Body of pancreas (tissue), 4 donors: ENCODE data around the gene NRP2. TPM values are rescaled to one million over a fixed set of nuclear protein-coding genes. Genes with fewer than 3 reads are reported as not detected.

Source experiments
- ATAC-seq: fragments of 150-250 bp; one replicate; pipeline ENCODE4 v1.9.1; 2016
- DNase-seq, 4 donors: peaks; one replicate each; pipeline ENCODE4 v3.0.0-alpha.2; 2019
- H3K27ac ChIP-seq, 4 donors: fragments of 200-600 bp; sonication (generic); 1 replicate in 3 of 4; 2 replicates in 1 of 4; pipeline versions ENCODE4 v1.5.1 to v1.6.1; 2016 to 2019; ENCODE audit warnings: mild to moderate bottlenecking in 1 of 4, mixed read lengths in 1 of 4, moderate library complexity in 1 of 4
- H3K27me3 ChIP-seq, 2 donors: fragments of 200-600 bp; sonication (generic); one replicate each; pipeline ENCODE4 v1.6.0; 2016; ENCODE audit warnings: mild to moderate bottlenecking in 1 of 2
- H3K36me3 ChIP-seq, 2 donors: fragments of 200-600 bp; sonication (generic); replicated peaks in 1 of 2; 2 replicates each; pipeline ENCODE4 v1.5.1; 2016; ENCODE audit warnings: low read depth in 2 of 2; ENCODE audit not compliant: insufficient read depth in 1 of 2
- H3K4me1 ChIP-seq: fragments of 200-600 bp; sonication (generic); one replicate; pipeline ENCODE4 v1.6.0; 2016
- H3K4me3 ChIP-seq, 2 donors: fragments of 200-600 bp; sonication (generic); 1 replicate in 1 of 2; 2 replicates in 1 of 2; pipeline ENCODE4 v1.5.1; 2016 to 2019
- H3K9me3 ChIP-seq, 3 donors: fragments of 200-600 bp; sonication (generic); 1 replicate in 2 of 3; 2 replicates in 1 of 3; pipeline ENCODE4 v1.5.1; 2016
- CTCF ChIP-seq, 7 experiments: fragments of 450-650 bp in 4 of 7; fragments of 200-600 bp in 3 of 7; sonication (generic) in 3 of 7; IDR thresholded peaks; one replicate each; pipeline ENCODE4 v1.5.1; 2016 to 2019; ENCODE audit warnings: antibody characterized with exemption in 7 of 7
- POLR2A ChIP-seq, 3 donors: fragments of 450-650 bp; IDR thresholded peaks; one replicate each; pipeline ENCODE4 v1.6.1; 2016; ENCODE audit warnings: antibody characterized with exemption in 3 of 3, mild to moderate bottlenecking in 2 of 3
- WGBS, 2 donors: methylation state at CpG; one replicate each; pipeline ENCODE4 v1.1.5; 2017; 5-methylcytosine and 5-hydroxymethylcytosine counted together
- intact Hi-C: fragments of 100-400 bp; cut with DNase I; formaldehyde crosslinking; loops from one replicate; pipeline ENCODE4 v1.15.1; 2023
- total RNA-seq, 2 donors: library from RNA; depleted of rRNA; stranded (reverse); fragments of >200 nt; gene quantifications; one replicate each; pipeline ENCODE4 v1.1.0, GENCODE V29; 2016

The NRP2 gene
- total RNA-seq, 2 donors from 2014 or later, result 5.7 to 7.6 TPM

- DNase-seq, result peak in 2 of 4 donors; percentile 21 to 49
These were observed 33.7 kb downstream of the NRP2 start for GRCh38 chr2:205715831-205716525.

GRCh38 chr2:205717175-205717846 is 35.0 kb downstream of the NRP2 start:
- ATAC-seq, result no peak
- no peaks in the 10 kb centered on the region for H3K4me1 ChIP-seq
- H3K27me3 ChIP-seq, result no peaks in the 10 kb centered on the region
- DNase-seq, result no peak
- 63 to 77% methylated on average over 10 of the region's 10 CpGs for WGBS, 2 donors
- no peak overlapping the region for H3K27ac ChIP-seq
- intact Hi-C loops, result no loop called here
- no peak overlapping the region for H3K4me3 ChIP-seq
- TF ChIP-seq POLR2A (IDR thresholded peaks at IDR 0.05), result no peak
- TF ChIP-seq CTCF (IDR thresholded peaks at IDR 0.05), result no peak
- H3K9me3 ChIP-seq, result no peaks in the 10 kb centered on the region
- no peaks in the 10 kb centered on the region for H3K36me3 ChIP-seq

More at GRCh38 chr2:205715831-205716525, 33.7 kb downstream of the NRP2 start:
- 53 to 62% methylated on average over 20 of the region's 20 CpGs for WGBS, 2 donors
- Histone ChIP-seq H3K27me3 (no peaks in the 10 kb centered on the region), H3K27ac (no peak overlapping the region), H3K4me1 (no peaks in the 10 kb centered on the region), H3K9me3 (no peaks in the 10 kb centered on the region), H3K4me3 (no peak overlapping the region), H3K36me3 (no peaks in the 10 kb centered on the region)
- TF ChIP-seq POLR2A (IDR thresholded peaks at IDR 0.05), result no peak
- peak in 2 of 7 experiments; percentile 4 to 14 for TF ChIP-seq CTCF (IDR thresholded peaks at IDR 0.05)
- intact Hi-C loops, result no loop called here
- ATAC-seq, result no peak

- no peak for DNase-seq
- Histone ChIP-seq H3K36me3 (no peaks in the 10 kb centered on the region), H3K27ac (no peak overlapping the region), H3K9me3 (no peaks in the 10 kb centered on the region), H3K4me1 (no peaks in the 10 kb centered on the region), H3K4me3 (no peak overlapping the region), H3K27me3 (no peaks in the 10 kb centered on the region)
- TF ChIP-seq POLR2A (IDR thresholded peaks at IDR 0.05) (no peak), CTCF (IDR thresholded peaks at IDR 0.05) (no peak)
- ATAC-seq, result no peak
- intact Hi-C loops, result no loop called here
- WGBS, 2 donors, result 66 to 81% methylated on average over 3 of the region's 3 CpGs
These were observed 35.7 kb downstream of the NRP2 start for GRCh38 chr2:205717999-205718398.

GRCh38 chr2:205719847-205720246 is 37.5 kb downstream of the NRP2 start:
- no peak for DNase-seq
- H3K4me1 ChIP-seq, result no peaks in the 10 kb centered on the region
- no peak overlapping the region for H3K4me3 ChIP-seq
- no peak overlapping the region for H3K27ac ChIP-seq
- intact Hi-C loops, result no loop called here
- no peak for TF ChIP-seq CTCF (IDR thresholded peaks at IDR 0.05)
- TF ChIP-seq POLR2A (IDR thresholded peaks at IDR 0.05), result no peak
- H3K36me3 ChIP-seq, result no peaks in the 10 kb centered on the region
- H3K9me3 ChIP-seq, result no peaks in the 10 kb centered on the region
- no peak for ATAC-seq
- H3K27me3 ChIP-seq, result no peaks in the 10 kb centered on the region
- 69 to 72% methylated on average over 4 of the region's 4 CpGs for WGBS, 2 donors
